ENCODE measurements around the gene TRMT61B.

Gene TRMT61B

GRCh38 chr2:28870146-28870891 is at the start of gene TRMT61B:
Gene TRMT61B (minus strand): TSS chr2:28870309. CDS start chr2:28870277, 32 bp downstream.
- peak; percentile 91 to 95 for DNase-seq (ENCODE audit: low read depth in 2 of 2)

- DNase-seq (ENCODE audit: low read depth in 2 of 2): no peak
Measured at GRCh38 chr2:28915939-28916338, 45.8 kb upstream of the TRMT61B start.

- DNase-seq (ENCODE audit: low read depth in 2 of 2): no peak
Measured at GRCh38 chr2:28909655-28910353, 39.7 kb upstream of the TRMT61B start.

GRCh38 chr2:28908172-28908571 is 38.1 kb upstream of the TRMT61B start:
- no peak for DNase-seq (ENCODE audit: low read depth in 2 of 2)

GRCh38 chr2:28906821-28907220 is 36.7 kb upstream of the TRMT61B start:
- no peak for DNase-seq (ENCODE audit: low read depth in 2 of 2)

- DNase-seq (ENCODE audit: low read depth in 2 of 2): no peak
Measured at GRCh38 chr2:28906376-28906775, 36.3 kb upstream of the TRMT61B start.

GRCh38 chr2:28905533-28905932 is 35.4 kb upstream of the TRMT61B start:
- no peak for DNase-seq (ENCODE audit: low read depth in 2 of 2)

- no peak for DNase-seq (ENCODE audit: low read depth in 2 of 2)
Measured at GRCh38 chr2:28904802-28905457, 34.8 kb upstream of the TRMT61B start.

GRCh38 chr2:28904295-28904694 is 34.2 kb upstream of the TRMT61B start:
- no peak for DNase-seq (ENCODE audit: low read depth in 2 of 2)

GRCh38 chr2:28902584-28902983 is 32.5 kb upstream of the TRMT61B start:
- no peak for DNase-seq (ENCODE audit: low read depth in 2 of 2)

GRCh38 chr2:28901841-28902240 is 31.7 kb upstream of the TRMT61B start:
- DNase-seq (ENCODE audit: low read depth in 2 of 2): no peak

GRCh38 chr2:28901202-28901601 is 31.1 kb upstream of the TRMT61B start:
- DNase-seq (ENCODE audit: low read depth in 2 of 2): no peak

GRCh38 chr2:28898048-28898447 is 27.9 kb upstream of the TRMT61B start:
- no peak for DNase-seq (ENCODE audit: low read depth in 2 of 2)

GRCh38 chr2:28896906-28897305 is 26.8 kb upstream of the TRMT61B start:
- DNase-seq (ENCODE audit: low read depth in 2 of 2): no peak

- peak in 1 of 2 donors; percentile 32 for DNase-seq (ENCODE audit: low read depth in 2 of 2)
Measured at GRCh38 chr2:28895189-28895893, 25.2 kb upstream of the TRMT61B start.

GRCh38 chr2:28894470-28895188 is 24.5 kb upstream of the TRMT61B start, which contains the start of gene WDR43:
Gene WDR43 (plus strand): TSS chr2:28894667. CDS start chr2:28894699, 32 bp downstream.
- peak; percentile 92 to 94 for DNase-seq (ENCODE audit: low read depth in 2 of 2)

- no peak for DNase-seq (ENCODE audit: low read depth in 2 of 2)
Measured at GRCh38 chr2:28893488-28893887, 23.4 kb upstream of the TRMT61B start.

GRCh38 chr2:28880193-28880592 is 10.1 kb upstream of the TRMT61B start:
- DNase-seq (ENCODE audit: low read depth in 2 of 2): no peak

- no peak for DNase-seq (ENCODE audit: low read depth in 2 of 2)
Measured at GRCh38 chr2:28871620-28872019, 1.5 kb upstream of the TRMT61B start.

GRCh38 chr2:28869494-28870145 is 489 bp downstream of the TRMT61B start:
- DNase-seq (ENCODE audit: low read depth in 2 of 2): no peak

GRCh38 chr2:28868611-28869010 is 1.5 kb downstream of the TRMT61B start:
- no peak for DNase-seq (ENCODE audit: low read depth in 2 of 2)
